CD4-positive, alpha-beta T cell treated with Interleukin-10 for 1 hour (primary cell): ENCODE measurements around the gene KRTAP2-4.
"Not testable (repeated sequence)": the region's sequence is repeated elsewhere in the genome, so short reads cannot be mapped to it uniquely, and the experiment has no call there.

Source experiments
- DNase-seq: peaks from one replicate; pipeline ENCODE4 v3.0.0-alpha.2; 2020

The KRTAP2-4 gene

GRCh38 chr17:41065829-41066624 lies at the start of gene KRTAP2-4:
TSS of gene KRTAP2-4 (minus strand) at chr17:41065879. CDS start at chr17:41065845, 34 bp downstream.
- DNase-seq: no peak

- no peak for DNase-seq
Measured at GRCh38 chr17:41111151-41111885, 45.6 kb upstream of the KRTAP2-4 start.

- DNase-seq: not testable (repeated sequence)
Measured at GRCh38 chr17:41108728-41109386, 43.2 kb upstream of the KRTAP2-4 start.

GRCh38 chr17:41107941-41108450 lies 42.3 kb upstream of the KRTAP2-4 start:
- no peak for DNase-seq

- not testable (repeated sequence) for DNase-seq
Measured at GRCh38 chr17:41105347-41105746, 39.7 kb upstream of the KRTAP2-4 start, which contains the start of gene KRTAP4-9. TSS of gene KRTAP4-9 (plus strand) at chr17:41105389. CDS start at chr17:41105389, 0 bp downstream.

GRCh38 chr17:41104386-41105038 lies 38.8 kb upstream of the KRTAP2-4 start:
- DNase-seq: not testable (repeated sequence)

- DNase-seq: no peak
Measured at GRCh38 chr17:41103896-41104295, 38.2 kb upstream of the KRTAP2-4 start.

GRCh38 chr17:41101586-41102259 lies 36.0 kb upstream of the KRTAP2-4 start, which contains the start of gene KRTAP4-16:
TSS of gene KRTAP4-16 (minus strand) at chr17:41102209. CDS start at chr17:41102209, 0 bp downstream.
- no peak for DNase-seq

- DNase-seq: not testable (repeated sequence)
Measured at GRCh38 chr17:41099682-41100480, 34.2 kb upstream of the KRTAP2-4 start.

- DNase-seq: no peak
Measured at GRCh38 chr17:41098481-41098880, 32.8 kb upstream of the KRTAP2-4 start.

- DNase-seq: no peak
Measured at GRCh38 chr17:41098042-41098441, 32.4 kb upstream of the KRTAP2-4 start, which contains the start of gene KRTAP4-8. TSS of gene KRTAP4-8 (minus strand) at chr17:41098142. CDS start at chr17:41098084, 58 bp downstream.

GRCh38 chr17:41096055-41096454 lies 30.4 kb upstream of the KRTAP2-4 start:
- no peak for DNase-seq

GRCh38 chr17:41088760-41089352 lies 23.2 kb upstream of the KRTAP2-4 start:
- DNase-seq: not testable (repeated sequence)

- DNase-seq: not testable (repeated sequence)
Measured at GRCh38 chr17:41084100-41084856, 18.6 kb upstream of the KRTAP2-4 start, which contains the start of gene KRTAP4-7. TSS of gene KRTAP4-7 (plus strand) at chr17:41084150. CDS start at chr17:41084207, 57 bp downstream.

- not testable (repeated sequence) for DNase-seq
Measured at GRCh38 chr17:41083427-41083826, 17.7 kb upstream of the KRTAP2-4 start.

GRCh38 chr17:41082626-41083025 lies 16.9 kb upstream of the KRTAP2-4 start:
- DNase-seq: no peak

- no peak for DNase-seq
Measured at GRCh38 chr17:41076788-41077187, 11.1 kb upstream of the KRTAP2-4 start.

GRCh38 chr17:41073676-41074075 lies 8.0 kb upstream of the KRTAP2-4 start:
- no peak for DNase-seq

GRCh38 chr17:41071606-41072360 lies 6.1 kb upstream of the KRTAP2-4 start:
- DNase-seq: no peak
